ENCODE measurements around the gene TSN.

DNA sequence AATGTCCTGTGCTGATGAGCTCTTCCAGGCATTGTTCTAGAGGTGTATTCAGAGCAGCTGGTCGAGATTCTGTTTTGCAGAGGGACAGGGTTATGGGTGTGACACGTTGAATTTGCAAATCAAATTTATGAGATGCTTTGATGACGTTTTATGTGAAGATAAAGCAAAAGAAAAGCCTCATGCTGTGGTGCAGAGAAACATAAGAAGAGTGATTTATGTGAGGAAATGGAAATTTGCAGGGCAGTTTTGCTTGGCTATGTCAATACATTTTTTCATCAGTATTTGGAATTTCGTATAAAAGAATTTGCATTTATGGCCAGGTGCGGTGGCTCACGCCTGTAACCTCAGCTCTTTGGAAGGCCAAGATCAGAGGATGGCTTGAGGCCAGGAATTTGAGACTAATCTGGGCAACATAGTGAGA, 36.4 kb downstream of the TSN start:
- no peak for TF ChIP-seq EZH2 (IDR thresholded peaks at IDR 0.05; ENCODE audit: low read length)
- TF ChIP-seq, protein P1, sequence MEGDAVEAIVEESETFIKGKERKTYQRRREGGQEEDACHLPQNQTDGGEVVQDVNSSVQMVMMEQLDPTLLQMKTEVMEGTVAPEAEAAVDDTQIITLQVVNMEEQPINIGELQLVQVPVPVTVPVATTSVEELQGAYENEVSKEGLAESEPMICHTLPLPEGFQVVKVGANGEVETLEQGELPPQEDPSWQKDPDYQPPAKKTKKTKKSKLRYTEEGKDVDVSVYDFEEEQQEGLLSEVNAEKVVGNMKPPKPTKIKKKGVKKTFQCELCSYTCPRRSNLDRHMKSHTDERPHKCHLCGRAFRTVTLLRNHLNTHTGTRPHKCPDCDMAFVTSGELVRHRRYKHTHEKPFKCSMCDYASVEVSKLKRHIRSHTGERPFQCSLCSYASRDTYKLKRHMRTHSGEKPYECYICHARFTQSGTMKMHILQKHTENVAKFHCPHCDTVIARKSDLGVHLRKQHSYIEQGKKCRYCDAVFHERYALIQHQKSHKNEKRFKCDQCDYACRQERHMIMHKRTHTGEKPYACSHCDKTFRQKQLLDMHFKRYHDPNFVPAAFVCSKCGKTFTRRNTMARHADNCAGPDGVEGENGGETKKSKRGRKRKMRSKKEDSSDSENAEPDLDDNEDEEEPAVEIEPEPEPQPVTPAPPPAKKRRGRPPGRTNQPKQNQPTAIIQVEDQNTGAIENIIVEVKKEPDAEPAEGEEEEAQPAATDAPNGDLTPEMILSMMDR (optimal IDR thresholded peaks at IDR 0.05 in 1 of 3, IDR thresholded peaks at IDR 0.05 in 1 of 3, conservative IDR thresholded peaks at IDR 0.05 in 1 of 3; ENCODE audit: extremely low read depth in 1 of 3, insufficient read depth in 2 of 3, low read length in 3 of 3) = no peak

Data from keratinocyte (primary cell).